Naive B cell (primary cell): Measurements from ENCODE around the gene NUP54. TPM values are rescaled to one million over a fixed set of nuclear protein-coding genes. Genes with fewer than 3 reads are reported as not detected.

Experiments
- ATAC-seq, 2 donors: fragments of 150-1000 bp; cut with Tn5 transposase; 2 replicates each; pipeline ENCODE4 v1.10.0; 2021; ENCODE audit warnings: low read depth in 2 of 2, mild to moderate bottlenecking in 2 of 2, moderate library complexity in 2 of 2
- DNase-seq: peaks from one replicate; pipeline ENCODE4 v3.0.0; 2022
- H3K27ac Mint-ChIP-seq, 6 donors: one replicate each; pipeline ENCODE4 v1.8.0; 2020 to 2022; ENCODE audit warnings: mild to moderate bottlenecking in 6 of 6, mixed read lengths in 6 of 6, moderate library complexity in 5 of 6, inconsistent platforms in 2 of 6
- H3K27me3 Mint-ChIP-seq, 3 donors: one replicate each; pipeline ENCODE4 v1.8.0; 2021 to 2022; ENCODE audit warnings: mixed read lengths in 3 of 3, mild to moderate bottlenecking in 1 of 3
- H3K36me3 Mint-ChIP-seq, 2 donors: one replicate each; pipeline ENCODE4 v1.8.0; 2020 to 2022; ENCODE audit warnings: mixed read lengths in 2 of 2, inconsistent platforms in 1 of 2, mild to moderate bottlenecking in 1 of 2
- H3K4me1 Mint-ChIP-seq, 3 donors: one replicate each; pipeline ENCODE4 v1.8.0; 2020 to 2022; ENCODE audit warnings: mixed read lengths in 3 of 3, inconsistent platforms in 1 of 3, mild to moderate bottlenecking in 1 of 3, moderate library complexity in 1 of 3
- H3K4me3 Mint-ChIP-seq, 8 donors: one replicate each; pipeline ENCODE4 v1.8.0; 2020 to 2022; ENCODE audit warnings: mild to moderate bottlenecking in 8 of 8, mixed read lengths in 8 of 8, moderate library complexity in 8 of 8, inconsistent platforms in 2 of 8
- H3K9me3 Mint-ChIP-seq, 7 donors: one replicate each; pipeline ENCODE4 v1.8.0; 2020 to 2022; ENCODE audit warnings: mixed read lengths in 7 of 7, mild to moderate bottlenecking in 5 of 7, inconsistent platforms in 2 of 7, moderate library complexity in 1 of 7
- polyA plus RNA-seq, 6 donors: library from polyadenylated mRNA; unstranded; fragments of 300-500 nt; fragmentation: Illumina TruSeq; gene quantifications; one replicate each; pipeline ENCODE4 v1.2.3, GENCODE V29; 2021; ENCODE audit warnings: low read depth in 6 of 6

The NUP54 gene
- polyA plus RNA-seq, 6 donors from 2014 or later, result 23.9 to 43.5 (median 37.3) TPM

GRCh38 chr4:76120199-76120598 is 28.0 kb downstream of the NUP54 start:
- Mint-ChIP-seq H3K4me1 (no peaks in the 10 kb centered on the region), H3K27ac (no peak overlapping the region), H3K9me3 (peaks cover 0 to 10% (median 0%) of the 10 kb centered on the region in 7 donors), H3K36me3 (peaks cover 43 to 51% of the 10 kb centered on the region in 2 donors), H3K4me3 (no peak overlapping the region), H3K27me3 (no peaks in the 10 kb centered on the region)
- DNase-seq (no peak), ATAC-seq (no peak)

- no peak overlapping the region for H3K4me3 Mint-ChIP-seq
- no peaks in the 10 kb centered on the region for H3K4me1 Mint-ChIP-seq
- H3K27me3 Mint-ChIP-seq, result no peaks in the 10 kb centered on the region
- H3K9me3 Mint-ChIP-seq, result peaks cover 0 to 10% (median 0%) of the 10 kb centered on the region in 7 donors
- peaks cover 27 to 50% of the 10 kb centered on the region in 2 donors for H3K36me3 Mint-ChIP-seq
- DNase-seq (no peak), ATAC-seq (no peak)
- no peak overlapping the region for H3K27ac Mint-ChIP-seq
Observed at GRCh38 chr4:76117536-76117935, 30.7 kb downstream of the NUP54 start.

GRCh38 chr4:76116821-76117220 is 31.4 kb downstream of the NUP54 start:
- H3K27ac Mint-ChIP-seq, result no peak overlapping the region
- peaks cover 0 to 10% (median 0%) of the 10 kb centered on the region in 7 donors for H3K9me3 Mint-ChIP-seq
- DNase-seq (no peak), ATAC-seq (no peak)
- H3K4me3 Mint-ChIP-seq, result no peak overlapping the region
- H3K27me3 Mint-ChIP-seq, result no peaks in the 10 kb centered on the region
- H3K4me1 Mint-ChIP-seq, result no peaks in the 10 kb centered on the region
- H3K36me3 Mint-ChIP-seq, result peaks cover 26 to 48% of the 10 kb centered on the region in 2 donors

GRCh38 chr4:76108467-76109181 is 39.6 kb downstream of the NUP54 start:
- Mint-ChIP-seq H3K27ac (no peak overlapping the region), H3K27me3 (no peaks in the 10 kb centered on the region), H3K4me1 (no peaks in the 10 kb centered on the region), H3K4me3 (no peak overlapping the region), H3K9me3 (peaks cover 0 to 3% (median 0%) of the 10 kb centered on the region in 7 donors), H3K36me3 (peaks cover 5 to 10% of the 10 kb centered on the region in 2 donors)
- no peak for DNase-seq
- no peak for ATAC-seq

- no peak for DNase-seq
- H3K27me3 Mint-ChIP-seq, result no peaks in the 10 kb centered on the region
- H3K27ac Mint-ChIP-seq, result peak overlapping the region in 1 of 6 donors; percentile 54
Observed at GRCh38 chr4:76106442-76106841, 41.8 kb downstream of the NUP54 start.

GRCh38 chr4:76105652-76106051 is 42.5 kb downstream of the NUP54 start:
- no peak for DNase-seq
- no peak for ATAC-seq
- H3K27me3 Mint-ChIP-seq, result no peaks in the 10 kb centered on the region
- H3K4me3 Mint-ChIP-seq, result no peak overlapping the region
- no peaks in the 10 kb centered on the region for H3K9me3 Mint-ChIP-seq
- H3K36me3 Mint-ChIP-seq, result no peaks in the 10 kb centered on the region
- no peaks in the 10 kb centered on the region for H3K4me1 Mint-ChIP-seq
- H3K27ac Mint-ChIP-seq, result no peak overlapping the region

More at GRCh38 chr4:76106442-76106841, 41.8 kb downstream of the NUP54 start:
- ATAC-seq, result no peak
- no peak overlapping the region for H3K4me3 Mint-ChIP-seq
- peaks cover 0 to 3% (median 0%) of the 10 kb centered on the region in 7 donors for H3K9me3 Mint-ChIP-seq
- no peaks in the 10 kb centered on the region for H3K4me1 Mint-ChIP-seq
- H3K36me3 Mint-ChIP-seq, result no peaks in the 10 kb centered on the region

- DNase-seq, result no peak
- Mint-ChIP-seq H3K9me3 (no peaks in the 10 kb centered on the region), H3K4me1 (no peaks in the 10 kb centered on the region), H3K36me3 (no peaks in the 10 kb centered on the region), H3K27me3 (peaks cover 0 to 6% (median 5%) of the 10 kb centered on the region in 3 donors), H3K27ac (no peak overlapping the region), H3K4me3 (no peak overlapping the region)
- no peak for ATAC-seq
Observed at GRCh38 chr4:76096076-76096475, 52.1 kb downstream of the NUP54 start.

- Mint-ChIP-seq H3K4me3 (no peak overlapping the region), H3K9me3 (no peaks in the 10 kb centered on the region), H3K27me3 (peaks cover 0 to 6% (median 5%) of the 10 kb centered on the region in 3 donors), H3K36me3 (no peaks in the 10 kb centered on the region), H3K4me1 (peaks cover 0 to 5% (median 3%) of the 10 kb centered on the region in 3 donors), H3K27ac (peak overlapping the region in 1 of 6 donors; percentile 81)
- no peak for ATAC-seq
- no peak for DNase-seq
Observed at GRCh38 chr4:76095568-76095967, 52.6 kb downstream of the NUP54 start.

GRCh38 chr4:76091052-76091451 is 57.1 kb downstream of the NUP54 start:
- H3K9me3 Mint-ChIP-seq, result no peaks in the 10 kb centered on the region
- peaks cover 4 to 10% (median 10%) of the 10 kb centered on the region in 3 donors for H3K4me1 Mint-ChIP-seq
- peaks cover 0 to 5% (median 0%) of the 10 kb centered on the region in 3 donors for H3K27me3 Mint-ChIP-seq
- DNase-seq (no peak), ATAC-seq (no peak)
- H3K4me3 Mint-ChIP-seq, result no peak overlapping the region
- H3K36me3 Mint-ChIP-seq, result no peaks in the 10 kb centered on the region
- peak overlapping the region in 4 of 6 donors; percentile 6 to 91 (median 60) for H3K27ac Mint-ChIP-seq

- Mint-ChIP-seq H3K4me3 (peak overlapping the region in 1 of 8 donors; percentile 9), H3K36me3 (no peaks in the 10 kb centered on the region)
- peak; percentile 99 to 100 for ATAC-seq
Observed at GRCh38 chr4:76090241-76090691, 57.9 kb downstream of the NUP54 start.

GRCh38 chr4:76088719-76089118 is 59.5 kb downstream of the NUP54 start:
- no peak for ATAC-seq
- Mint-ChIP-seq H3K36me3 (no peaks in the 10 kb centered on the region), H3K9me3 (no peaks in the 10 kb centered on the region), H3K4me1 (peaks cover 4 to 10% (median 10%) of the 10 kb centered on the region in 3 donors), H3K4me3 (no peak overlapping the region), H3K27ac (peak overlapping the region in 1 of 6 donors; percentile 29), H3K27me3 (peaks cover 4 to 10% (median 5%) of the 10 kb centered on the region in 3 donors)
- DNase-seq, result no peak

More at GRCh38 chr4:76090241-76090691, 57.9 kb downstream of the NUP54 start:
- H3K27ac Mint-ChIP-seq, result peak overlapping the region in 5 of 6 donors; percentile 27 to 91 (median 68)
- peak; percentile 68 for DNase-seq
- H3K27me3 Mint-ChIP-seq, result peaks cover 0 to 5% (median under 1%) of the 10 kb centered on the region in 3 donors
- no peaks in the 10 kb centered on the region for H3K9me3 Mint-ChIP-seq
- H3K4me1 Mint-ChIP-seq, result peaks cover 4 to 10% (median 10%) of the 10 kb centered on the region in 3 donors

GRCh38 chr4:76087007-76087769 is 61.0 kb downstream of the NUP54 start:
- no peaks in the 10 kb centered on the region for H3K9me3 Mint-ChIP-seq
- DNase-seq, result no peak

GRCh38 chr4:76084542-76084941 is 63.7 kb downstream of the NUP54 start:
- peaks cover 10 to 15% (median 12%) of the 10 kb centered on the region in 3 donors for H3K27me3 Mint-ChIP-seq
- ATAC-seq (no peak), DNase-seq (no peak)
- no peak overlapping the region for H3K27ac Mint-ChIP-seq
- no peak overlapping the region for H3K4me3 Mint-ChIP-seq
- H3K4me1 Mint-ChIP-seq, result peaks cover 0 to 2% (median 0%) of the 10 kb centered on the region in 3 donors
- no peaks in the 10 kb centered on the region for H3K9me3 Mint-ChIP-seq
- no peaks in the 10 kb centered on the region for H3K36me3 Mint-ChIP-seq

More at GRCh38 chr4:76087007-76087769, 61.0 kb downstream of the NUP54 start:
- H3K4me3 Mint-ChIP-seq, result no peak overlapping the region
- no peaks in the 10 kb centered on the region for H3K36me3 Mint-ChIP-seq
- peaks cover 4 to 12% (median 5%) of the 10 kb centered on the region in 3 donors for H3K27me3 Mint-ChIP-seq
- peaks cover 4 to 10% (median 10%) of the 10 kb centered on the region in 3 donors for H3K4me1 Mint-ChIP-seq
- peak overlapping the region in 1 of 6 donors; percentile 27 for H3K27ac Mint-ChIP-seq
- ATAC-seq, result no peak
